ENCODE measurements around the gene RBMS1.
A peak's percentile ranks its signal among the peaks of the same experiment; 100 is the strongest.

Gene RBMS1

GRCh38 chr2:160465002-160465401 lies 28.6 kb downstream of the RBMS1 start:
- H3K4me3 ChIP-seq (replicated peaks; ENCODE audit: insufficient read depth, low read length): no peak overlapping the region
- TF ChIP-seq GABPA (IDR thresholded peaks at IDR 0.05; ENCODE audit: low read depth): no peak
- TF ChIP-seq POLR2AphosphoS5 (IDR thresholded peaks at IDR 0.05; ENCODE audit: low read depth): no peak
- no peak for TF ChIP-seq REST (IDR thresholded peaks at IDR 0.05; ENCODE audit: insufficient replicate concordance, low read depth)
- no peak for TF ChIP-seq SPI1 (IDR thresholded peaks at IDR 0.05; ENCODE audit: borderline replicate concordance, low read depth)
- no peak for TF ChIP-seq CTCF (IDR thresholded peaks at IDR 0.05; ENCODE audit: insufficient read depth, low read length)
- DNase-seq (ENCODE audit: low read depth in 1 of 2, low spot score in 1 of 2): peak in 1 of 2 experiments; percentile 5
- H3K27ac ChIP-seq (replicated peaks): no peak overlapping the region
- no peaks in the 10 kb centered on the region for H3K27me3 ChIP-seq (ENCODE audit: insufficient read depth, poor library complexity, severe bottlenecking)

- no peak overlapping the region for H3K4me3 ChIP-seq (replicated peaks; ENCODE audit: insufficient read depth, low read length)
- no peak overlapping the region for H3K27ac ChIP-seq (replicated peaks)
- H3K27me3 ChIP-seq (ENCODE audit: insufficient read depth, poor library complexity, severe bottlenecking): no peaks in the 10 kb centered on the region
- TF ChIP-seq GABPA (IDR thresholded peaks at IDR 0.05; ENCODE audit: low read depth): no peak
- no peak for TF ChIP-seq REST (IDR thresholded peaks at IDR 0.05; ENCODE audit: insufficient replicate concordance, low read depth)
- no peak for TF ChIP-seq CTCF (IDR thresholded peaks at IDR 0.05; ENCODE audit: insufficient read depth, low read length)
- TF ChIP-seq POLR2AphosphoS5 (IDR thresholded peaks at IDR 0.05; ENCODE audit: low read depth): no peak
- TF ChIP-seq SPI1 (IDR thresholded peaks at IDR 0.05; ENCODE audit: borderline replicate concordance, low read depth): no peak
- no peak for DNase-seq (ENCODE audit: low read depth in 1 of 2, low spot score in 1 of 2)
Measured at GRCh38 chr2:160464017-160464416, 29.6 kb downstream of the RBMS1 start.

- Histone ChIP-seq H3K27me3 (ENCODE audit: insufficient read depth, poor library complexity, severe bottlenecking) (no peaks in the 10 kb centered on the region), H3K27ac (replicated peaks) (no peak overlapping the region), H3K4me3 (replicated peaks; ENCODE audit: insufficient read depth, low read length) (no peak overlapping the region)
- TF ChIP-seq REST (IDR thresholded peaks at IDR 0.05; ENCODE audit: insufficient replicate concordance, low read depth): no peak
- TF ChIP-seq POLR2AphosphoS5 (IDR thresholded peaks at IDR 0.05; ENCODE audit: low read depth): no peak
- TF ChIP-seq GABPA (IDR thresholded peaks at IDR 0.05; ENCODE audit: low read depth): no peak
- no peak for TF ChIP-seq CTCF (IDR thresholded peaks at IDR 0.05; ENCODE audit: insufficient read depth, low read length)
- no peak for TF ChIP-seq SPI1 (IDR thresholded peaks at IDR 0.05; ENCODE audit: borderline replicate concordance, low read depth)
- no peak for DNase-seq (ENCODE audit: low read depth in 1 of 2, low spot score in 1 of 2)
Measured at GRCh38 chr2:160463245-160463644, 30.4 kb downstream of the RBMS1 start.

Data from HL-60 (cell line).